Measurements from ENCODE around the gene MNDA.

DNA sequence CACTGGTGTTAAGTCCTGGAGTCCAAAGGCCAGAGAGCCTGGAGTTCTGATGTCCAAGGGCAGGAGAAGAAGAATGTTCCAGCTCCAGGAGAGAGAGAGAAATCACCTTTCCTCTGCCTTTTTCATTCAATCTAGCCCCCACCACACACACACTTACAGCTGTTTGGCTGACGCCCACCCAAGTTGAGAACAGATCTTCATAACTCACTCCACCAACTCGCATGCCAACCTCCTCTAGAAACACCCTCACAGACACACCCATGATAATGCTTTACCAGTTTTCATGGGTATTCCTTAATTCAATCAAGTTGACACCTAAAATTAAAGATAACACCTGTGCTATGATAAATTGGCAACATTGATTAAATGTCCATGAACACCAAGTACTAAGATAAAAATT lies 42.0 kb downstream of the MNDA start:
- no peak for TF ChIP-seq EZH2 (IDR thresholded peaks at IDR 0.05; ENCODE audit: borderline replicate concordance, low read length)
- TF ChIP-seq, protein P1, sequence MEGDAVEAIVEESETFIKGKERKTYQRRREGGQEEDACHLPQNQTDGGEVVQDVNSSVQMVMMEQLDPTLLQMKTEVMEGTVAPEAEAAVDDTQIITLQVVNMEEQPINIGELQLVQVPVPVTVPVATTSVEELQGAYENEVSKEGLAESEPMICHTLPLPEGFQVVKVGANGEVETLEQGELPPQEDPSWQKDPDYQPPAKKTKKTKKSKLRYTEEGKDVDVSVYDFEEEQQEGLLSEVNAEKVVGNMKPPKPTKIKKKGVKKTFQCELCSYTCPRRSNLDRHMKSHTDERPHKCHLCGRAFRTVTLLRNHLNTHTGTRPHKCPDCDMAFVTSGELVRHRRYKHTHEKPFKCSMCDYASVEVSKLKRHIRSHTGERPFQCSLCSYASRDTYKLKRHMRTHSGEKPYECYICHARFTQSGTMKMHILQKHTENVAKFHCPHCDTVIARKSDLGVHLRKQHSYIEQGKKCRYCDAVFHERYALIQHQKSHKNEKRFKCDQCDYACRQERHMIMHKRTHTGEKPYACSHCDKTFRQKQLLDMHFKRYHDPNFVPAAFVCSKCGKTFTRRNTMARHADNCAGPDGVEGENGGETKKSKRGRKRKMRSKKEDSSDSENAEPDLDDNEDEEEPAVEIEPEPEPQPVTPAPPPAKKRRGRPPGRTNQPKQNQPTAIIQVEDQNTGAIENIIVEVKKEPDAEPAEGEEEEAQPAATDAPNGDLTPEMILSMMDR (IDR thresholded peaks at IDR 0.05; ENCODE audit: low read length): no peak
